HepG2 (cell line): Measurements from ENCODE around the gene B3GNT9. TPM values are rescaled to one million over a fixed set of nuclear protein-coding genes. Genes with fewer than 3 reads are reported as not detected.
A peak's percentile ranks its signal among the peaks of the same experiment; 100 is the strongest.

Source experiments
- JUNB ChIP-seq: sonication (generic); formaldehyde crosslinking; IDR thresholded peaks from 2 replicates; pipeline ENCODE4 v1.8.0; 2022; ENCODE audit warnings: missing genetic modification reagents, mild to moderate bottlenecking, borderline replicate concordance
- PPARG ChIP-seq: conservative IDR thresholded peaks from 2 replicates; pipeline ENCODE4 v1.6.1; 2016; ENCODE audit warnings: missing biosample characterization, missing genetic modification reagents
- TBX2 ChIP-seq: sonication (generic); formaldehyde crosslinking; IDR thresholded peaks from 2 replicates; pipeline ENCODE4 v1.5.0; 2020; ENCODE audit warnings: missing genetic modification reagents, mild to moderate bottlenecking, borderline replicate concordance
- TBX3 ChIP-seq: fragments of 450-650 bp; IDR thresholded peaks from 2 replicates; pipeline ENCODE4 v1.6.1; 2017; ENCODE audit warnings: antibody characterized with exemption, mild to moderate bottlenecking, inconsistent platforms, borderline replicate concordance
- ZFP1 ChIP-seq: IDR thresholded peaks from 2 replicates; pipeline ENCODE4 v1.6.1; 2016
- ZNF446 ChIP-seq: sonication (generic); formaldehyde crosslinking; IDR thresholded peaks from 2 replicates; pipeline ENCODE4 v1.5.0; 2020; ENCODE audit warnings: mild to moderate bottlenecking, missing genetic modification reagents
- ZNF484 ChIP-seq: sonication (generic); formaldehyde crosslinking; IDR thresholded peaks from 2 replicates; pipeline ENCODE4 v1.5.1; 2020; ENCODE audit warnings: mild to moderate bottlenecking, low read depth, missing genetic modification reagents, borderline replicate concordance
- ZNF546 ChIP-seq: sonication (generic); formaldehyde crosslinking; conservative IDR thresholded peaks from 2 replicates; pipeline ENCODE4 v1.8.1; 2023; ENCODE audit warnings: mild to moderate bottlenecking, missing genetic modification reagents
- ZNF674 ChIP-seq: sonication (generic); formaldehyde crosslinking; IDR thresholded peaks from 2 replicates; pipeline ENCODE4 v1.5.0; 2020; ENCODE audit warnings: low read depth, mild to moderate bottlenecking, missing genetic modification reagents
- polyA plus RNA-seq, 8 experiments: library from polyadenylated mRNA; depleted of rRNA in 3 of 8; stranded (reverse) in 7 of 8; unstranded in 1 of 8; fragments of >200 nt; fragmentation: Illumina TruSeq in 4 of 8; extraction: Trizol in 4 of 8; gene quantifications; 2 replicates each; pipeline versions ENCODE4 v1.2.1 to v1.2.3, GENCODE V29; 2011 to 2016; ENCODE audit warnings: low read depth in 4 of 8, missing spikeins in 1 of 8, mixed read lengths in 1 of 8; ENCODE audit not compliant: insufficient read depth in 1 of 8
- total RNA-seq, 5 experiments: library from RNA; depleted of rRNA; stranded (reverse); fragments of >200 nt; fragmentation: Illumina TruSeq; extraction: Trizol; gene quantifications; 2 replicates each; pipeline ENCODE4 v1.2.3, GENCODE V29; 2016; ENCODE audit warnings: low read depth in 1 of 5
- TF ChIP-seq, protein P1 (sequence below): sonication (generic); formaldehyde crosslinking; IDR thresholded peaks from 2 replicates; pipeline ENCODE4 v1.5.1; 2020; ENCODE audit warnings: mild to moderate bottlenecking, missing genetic modification reagents, moderate library complexity
- TF ChIP-seq, protein P2 (sequence below): sonication (generic); formaldehyde crosslinking; IDR thresholded peaks from 2 replicates; pipeline ENCODE4 v1.5.0; 2020; ENCODE audit warnings: missing genetic modification reagents, mild to moderate bottlenecking, borderline replicate concordance
- TF ChIP-seq, protein P3 (sequence below): IDR thresholded peaks from 2 replicates; pipeline ENCODE4 v1.6.1; 2012; ENCODE audit warnings: low read depth, low read length, improper control_type of control experiment
- TF ChIP-seq, protein P4 (sequence below): fragments of 450-650 bp; IDR thresholded peaks from 2 replicates; pipeline ENCODE4 v1.6.1; 2016

B3GNT9 gene
- total and polyA plus RNA-seq, 2 of the 13 experiments (the other 11 are each of a cell fraction or from before 2014, with no cell fraction given) = 1.5 to 3.1 TPM

DNA sequence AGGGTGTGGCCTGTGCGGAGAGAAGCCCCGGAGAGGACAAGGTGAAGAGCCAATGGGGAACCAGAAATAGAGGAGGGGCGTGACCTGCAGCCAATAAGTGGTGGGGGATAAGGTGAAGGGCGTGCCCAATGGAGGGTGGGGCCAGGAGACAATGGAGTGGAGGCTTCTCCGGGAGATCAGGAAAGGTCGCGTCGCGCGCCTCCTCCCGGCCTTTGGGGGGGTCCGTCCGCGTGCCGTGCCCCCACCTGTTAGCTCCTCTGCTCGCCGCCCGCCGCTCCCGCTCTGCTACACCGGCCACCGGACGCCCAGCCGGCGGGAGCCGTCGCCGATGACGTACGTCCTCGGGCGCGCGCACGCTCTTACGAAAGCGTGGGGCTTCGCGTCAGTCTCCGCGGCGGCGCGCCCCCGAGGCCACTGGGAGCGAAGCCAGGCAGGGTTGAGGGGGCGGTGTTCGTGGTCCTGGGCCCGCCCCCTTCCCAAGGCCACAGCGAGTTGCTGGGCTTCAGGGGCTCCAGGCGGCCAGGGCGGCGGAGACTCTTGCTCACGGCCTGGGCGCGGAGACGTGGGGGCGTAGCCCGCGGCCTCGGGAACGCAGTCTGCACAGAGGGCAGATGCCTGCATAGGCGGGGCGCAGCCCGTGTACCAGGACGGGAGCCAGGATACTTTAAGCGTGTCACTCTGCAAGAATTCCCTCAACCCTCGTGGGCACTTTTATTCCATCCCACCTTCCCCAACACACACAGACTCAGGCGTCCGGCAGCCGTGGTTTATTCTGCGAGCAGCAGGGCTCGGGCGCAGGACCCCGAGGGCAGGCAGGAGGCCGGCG, 33.0 kb upstream of the B3GNT9 start, which contains the start of gene MATCAP1 (continued):
- TF ChIP-seq, protein P1, sequence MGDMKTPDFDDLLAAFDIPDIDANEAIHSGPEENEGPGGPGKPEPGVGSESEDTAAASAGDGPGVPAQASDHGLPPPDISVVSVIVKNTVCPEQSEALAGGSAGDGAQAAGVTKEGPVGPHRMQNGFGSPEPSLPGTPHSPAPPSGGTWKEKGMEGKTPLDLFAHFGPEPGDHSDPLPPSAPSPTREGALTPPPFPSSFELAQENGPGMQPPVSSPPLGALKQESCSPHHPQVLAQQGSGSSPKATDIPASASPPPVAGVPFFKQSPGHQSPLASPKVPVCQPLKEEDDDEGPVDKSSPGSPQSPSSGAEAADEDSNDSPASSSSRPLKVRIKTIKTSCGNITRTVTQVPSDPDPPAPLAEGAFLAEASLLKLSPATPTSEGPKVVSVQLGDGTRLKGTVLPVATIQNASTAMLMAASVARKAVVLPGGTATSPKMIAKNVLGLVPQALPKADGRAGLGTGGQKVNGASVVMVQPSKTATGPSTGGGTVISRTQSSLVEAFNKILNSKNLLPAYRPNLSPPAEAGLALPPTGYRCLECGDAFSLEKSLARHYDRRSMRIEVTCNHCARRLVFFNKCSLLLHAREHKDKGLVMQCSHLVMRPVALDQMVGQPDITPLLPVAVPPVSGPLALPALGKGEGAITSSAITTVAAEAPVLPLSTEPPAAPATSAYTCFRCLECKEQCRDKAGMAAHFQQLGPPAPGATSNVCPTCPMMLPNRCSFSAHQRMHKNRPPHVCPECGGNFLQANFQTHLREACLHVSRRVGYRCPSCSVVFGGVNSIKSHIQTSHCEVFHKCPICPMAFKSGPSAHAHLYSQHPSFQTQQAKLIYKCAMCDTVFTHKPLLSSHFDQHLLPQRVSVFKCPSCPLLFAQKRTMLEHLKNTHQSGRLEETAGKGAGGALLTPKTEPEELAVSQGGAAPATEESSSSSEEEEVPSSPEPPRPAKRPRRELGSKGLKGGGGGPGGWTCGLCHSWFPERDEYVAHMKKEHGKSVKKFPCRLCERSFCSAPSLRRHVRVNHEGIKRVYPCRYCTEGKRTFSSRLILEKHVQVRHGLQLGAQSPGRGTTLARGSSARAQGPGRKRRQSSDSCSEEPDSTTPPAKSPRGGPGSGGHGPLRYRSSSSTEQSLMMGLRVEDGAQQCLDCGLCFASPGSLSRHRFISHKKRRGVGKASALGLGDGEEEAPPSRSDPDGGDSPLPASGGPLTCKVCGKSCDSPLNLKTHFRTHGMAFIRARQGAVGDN (CRISPR knock-in tag) = peak; percentile 97
- TF ChIP-seq, protein P2, sequence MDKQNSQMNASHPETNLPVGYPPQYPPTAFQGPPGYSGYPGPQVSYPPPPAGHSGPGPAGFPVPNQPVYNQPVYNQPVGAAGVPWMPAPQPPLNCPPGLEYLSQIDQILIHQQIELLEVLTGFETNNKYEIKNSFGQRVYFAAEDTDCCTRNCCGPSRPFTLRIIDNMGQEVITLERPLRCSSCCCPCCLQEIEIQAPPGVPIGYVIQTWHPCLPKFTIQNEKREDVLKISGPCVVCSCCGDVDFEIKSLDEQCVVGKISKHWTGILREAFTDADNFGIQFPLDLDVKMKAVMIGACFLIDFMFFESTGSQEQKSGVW (CRISPR knock-in tag) = no peak
- TF ChIP-seq TBX3 = no peak
- TF ChIP-seq ZFP1 (CRISPR knock-in tag) = no peak; the same call in 1 of the 2 replicates
- no peak for TF ChIP-seq JUNB (CRISPR knock-in tag)
- TF ChIP-seq, protein P3, sequence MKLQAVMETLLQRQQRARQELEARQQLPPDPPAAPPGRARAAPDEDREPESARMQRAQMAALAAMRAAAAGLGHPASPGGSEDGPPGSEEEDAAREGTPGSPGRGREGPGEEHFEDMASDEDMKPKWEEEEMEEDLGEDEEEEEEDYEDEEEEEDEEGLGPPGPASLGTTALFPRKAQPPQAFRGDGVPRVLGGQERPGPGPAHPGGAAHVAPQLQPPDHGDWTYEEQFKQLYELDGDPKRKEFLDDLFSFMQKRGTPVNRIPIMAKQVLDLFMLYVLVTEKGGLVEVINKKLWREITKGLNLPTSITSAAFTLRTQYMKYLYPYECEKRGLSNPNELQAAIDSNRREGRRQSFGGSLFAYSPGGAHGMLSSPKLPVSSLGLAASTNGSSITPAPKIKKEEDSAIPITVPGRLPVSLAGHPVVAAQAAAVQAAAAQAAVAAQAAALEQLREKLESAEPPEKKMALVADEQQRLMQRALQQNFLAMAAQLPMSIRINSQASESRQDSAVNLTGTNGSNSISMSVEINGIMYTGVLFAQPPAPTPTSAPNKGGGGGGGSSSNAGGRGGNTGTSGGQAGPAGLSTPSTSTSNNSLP = no peak
- TF ChIP-seq, protein P4, sequence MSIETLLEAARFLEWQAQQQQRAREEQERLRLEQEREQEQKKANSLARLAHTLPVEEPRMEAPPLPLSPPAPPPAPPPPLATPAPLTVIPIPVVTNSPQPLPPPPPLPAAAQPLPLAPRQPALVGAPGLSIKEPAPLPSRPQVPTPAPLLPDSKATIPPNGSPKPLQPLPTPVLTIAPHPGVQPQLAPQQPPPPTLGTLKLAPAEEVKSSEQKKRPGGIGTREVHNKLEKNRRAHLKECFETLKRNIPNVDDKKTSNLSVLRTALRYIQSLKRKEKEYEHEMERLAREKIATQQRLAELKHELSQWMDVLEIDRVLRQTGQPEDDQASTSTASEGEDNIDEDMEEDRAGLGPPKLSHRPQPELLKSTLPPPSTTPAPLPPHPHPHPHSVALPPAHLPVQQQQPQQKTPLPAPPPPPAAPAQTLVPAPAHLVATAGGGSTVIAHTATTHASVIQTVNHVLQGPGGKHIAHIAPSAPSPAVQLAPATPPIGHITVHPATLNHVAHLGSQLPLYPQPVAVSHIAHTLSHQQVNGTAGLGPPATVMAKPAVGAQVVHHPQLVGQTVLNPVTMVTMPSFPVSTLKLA = peak; percentile 4
- TF ChIP-seq PPARG (CRISPR knock-in tag) = peak; percentile 83
- TF ChIP-seq ZNF546 (CRISPR knock-in tag) = 0 out of 2 replicates have a peak, but pooled peaks have one; percentile 26
- no peak for TF ChIP-seq ZNF484 (CRISPR knock-in tag)
- TF ChIP-seq ZNF674 (CRISPR knock-in tag) = 0 out of 2 replicates have a peak, but pooled peaks have one; percentile 19
- peak; percentile 82; the same call in 1 of the 2 replicates for TF ChIP-seq TBX2 (CRISPR knock-in tag)
- no peak for TF ChIP-seq ZNF446 (CRISPR knock-in tag)
